ENCODE results near the gene GNAT1.
A peak's percentile ranks its signal among the peaks of the same experiment; 100 is the strongest.

GNAT1 gene

DNA sequence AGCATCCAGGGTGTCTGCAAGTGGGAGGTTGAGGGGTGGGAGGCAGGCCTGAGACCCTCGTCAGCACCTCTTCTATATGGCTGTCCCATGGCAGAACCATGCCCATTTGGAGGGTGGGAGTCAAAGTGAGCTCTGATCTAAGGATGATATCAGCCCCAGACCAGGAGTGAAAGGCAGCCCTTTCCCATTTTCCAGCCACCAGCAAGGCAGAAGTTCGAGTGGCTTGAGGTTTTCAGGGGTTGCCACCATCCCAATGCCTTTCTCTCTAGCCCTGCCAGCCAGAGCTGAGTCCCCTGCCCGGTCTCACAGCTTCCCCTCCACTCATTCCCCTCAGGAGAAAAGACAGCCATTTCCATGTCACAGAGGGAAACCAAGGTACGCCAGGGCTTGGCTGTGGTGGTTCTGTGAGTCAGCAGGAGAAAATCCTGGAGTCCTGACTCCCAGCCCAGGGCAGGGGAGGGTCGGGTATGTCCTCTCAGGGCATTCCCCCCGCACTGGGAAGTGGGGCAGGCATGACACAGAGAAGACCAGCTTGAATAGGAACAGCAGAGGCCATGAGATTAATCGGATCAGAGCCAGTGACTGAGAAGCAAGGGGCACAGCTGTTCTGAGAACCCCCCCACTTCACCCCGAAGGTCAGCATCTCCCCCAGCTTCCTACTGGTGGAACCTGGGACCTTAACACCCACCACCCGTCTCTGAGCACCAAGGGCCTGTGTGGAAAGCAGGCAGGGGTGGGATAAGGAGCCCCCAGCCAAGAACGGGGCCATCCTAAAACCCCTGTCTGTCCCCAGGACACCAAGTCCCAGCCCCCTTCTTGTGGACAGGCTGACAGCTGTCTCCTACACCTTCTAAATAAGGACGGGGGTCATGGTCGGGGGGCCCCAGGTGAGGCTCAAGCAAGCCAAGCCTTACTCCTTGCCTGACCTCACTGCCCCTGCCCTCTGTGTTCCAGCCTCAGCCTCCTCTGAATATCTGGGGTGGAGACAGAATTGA, 12.7 kb downstream of the GNAT1 start:
- TF ChIP-seq RARB (CRISPR knock-in tag; IDR thresholded peaks at IDR 0.05) (no peak), ZNF565 (CRISPR knock-in tag; conservative IDR thresholded peaks at IDR 0.05; ENCODE audit: low read depth) (no peak), ARNTL (CRISPR knock-in tag; IDR thresholded peaks at IDR 0.05; ENCODE audit: borderline replicate concordance, low read depth) (no peak), ZC3H10 (CRISPR knock-in tag; IDR thresholded peaks at IDR 0.05) (no peak), ZNF8 (CRISPR knock-in tag; IDR thresholded peaks at IDR 0.05) (no peak), TOX (CRISPR knock-in tag; IDR thresholded peaks at IDR 0.05; ENCODE audit: borderline replicate concordance) (no peak), BACH2 (CRISPR knock-in tag; IDR thresholded peaks at IDR 0.05; ENCODE audit: borderline replicate concordance) (no peak), ZFP3 (CRISPR knock-in tag; IDR thresholded peaks at IDR 0.05) (no peak), ZNF70 (CRISPR knock-in tag; IDR thresholded peaks at IDR 0.05) (no peak), ISL1 (CRISPR knock-in tag; IDR thresholded peaks at IDR 0.05) (no peak), CSDC2 (CRISPR knock-in tag; IDR thresholded peaks at IDR 0.05) (no peak), PPARA (CRISPR knock-in tag; IDR thresholded peaks at IDR 0.05; ENCODE audit: borderline replicate concordance) (no peak), ESRRG (CRISPR knock-in tag; IDR thresholded peaks at IDR 0.05) (no peak), GLIS3 (CRISPR knock-in tag; IDR thresholded peaks at IDR 0.05) (no peak)
- TF ChIP-seq, protein P1, sequence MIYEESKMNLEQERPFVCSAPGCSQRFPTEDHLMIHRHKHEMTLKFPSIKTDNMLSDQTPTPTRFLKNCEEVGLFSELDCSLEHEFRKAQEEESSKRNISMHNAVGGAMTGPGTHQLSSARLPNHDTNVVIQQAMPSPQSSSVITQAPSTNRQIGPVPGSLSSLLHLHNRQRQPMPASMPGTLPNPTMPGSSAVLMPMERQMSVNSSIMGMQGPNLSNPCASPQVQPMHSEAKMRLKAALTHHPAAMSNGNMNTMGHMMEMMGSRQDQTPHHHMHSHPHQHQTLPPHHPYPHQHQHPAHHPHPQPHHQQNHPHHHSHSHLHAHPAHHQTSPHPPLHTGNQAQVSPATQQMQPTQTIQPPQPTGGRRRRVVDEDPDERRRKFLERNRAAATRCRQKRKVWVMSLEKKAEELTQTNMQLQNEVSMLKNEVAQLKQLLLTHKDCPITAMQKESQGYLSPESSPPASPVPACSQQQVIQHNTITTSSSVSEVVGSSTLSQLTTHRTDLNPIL (CRISPR knock-in tag; IDR thresholded peaks at IDR 0.05; ENCODE audit: low read depth) = no peak
- TF ChIP-seq, protein P2, sequence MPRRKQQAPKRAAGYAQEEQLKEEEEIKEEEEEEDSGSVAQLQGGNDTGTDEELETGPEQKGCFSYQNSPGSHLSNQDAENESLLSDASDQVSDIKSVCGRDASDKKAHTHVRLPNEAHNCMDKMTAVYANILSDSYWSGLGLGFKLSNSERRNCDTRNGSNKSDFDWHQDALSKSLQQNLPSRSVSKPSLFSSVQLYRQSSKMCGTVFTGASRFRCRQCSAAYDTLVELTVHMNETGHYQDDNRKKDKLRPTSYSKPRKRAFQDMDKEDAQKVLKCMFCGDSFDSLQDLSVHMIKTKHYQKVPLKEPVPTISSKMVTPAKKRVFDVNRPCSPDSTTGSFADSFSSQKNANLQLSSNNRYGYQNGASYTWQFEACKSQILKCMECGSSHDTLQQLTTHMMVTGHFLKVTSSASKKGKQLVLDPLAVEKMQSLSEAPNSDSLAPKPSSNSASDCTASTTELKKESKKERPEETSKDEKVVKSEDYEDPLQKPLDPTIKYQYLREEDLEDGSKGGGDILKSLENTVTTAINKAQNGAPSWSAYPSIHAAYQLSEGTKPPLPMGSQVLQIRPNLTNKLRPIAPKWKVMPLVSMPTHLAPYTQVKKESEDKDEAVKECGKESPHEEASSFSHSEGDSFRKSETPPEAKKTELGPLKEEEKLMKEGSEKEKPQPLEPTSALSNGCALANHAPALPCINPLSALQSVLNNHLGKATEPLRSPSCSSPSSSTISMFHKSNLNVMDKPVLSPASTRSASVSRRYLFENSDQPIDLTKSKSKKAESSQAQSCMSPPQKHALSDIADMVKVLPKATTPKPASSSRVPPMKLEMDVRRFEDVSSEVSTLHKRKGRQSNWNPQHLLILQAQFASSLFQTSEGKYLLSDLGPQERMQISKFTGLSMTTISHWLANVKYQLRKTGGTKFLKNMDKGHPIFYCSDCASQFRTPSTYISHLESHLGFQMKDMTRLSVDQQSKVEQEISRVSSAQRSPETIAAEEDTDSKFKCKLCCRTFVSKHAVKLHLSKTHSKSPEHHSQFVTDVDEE (CRISPR knock-in tag; IDR thresholded peaks at IDR 0.05) = no peak
- ATAC-seq = no peak

DNA sequence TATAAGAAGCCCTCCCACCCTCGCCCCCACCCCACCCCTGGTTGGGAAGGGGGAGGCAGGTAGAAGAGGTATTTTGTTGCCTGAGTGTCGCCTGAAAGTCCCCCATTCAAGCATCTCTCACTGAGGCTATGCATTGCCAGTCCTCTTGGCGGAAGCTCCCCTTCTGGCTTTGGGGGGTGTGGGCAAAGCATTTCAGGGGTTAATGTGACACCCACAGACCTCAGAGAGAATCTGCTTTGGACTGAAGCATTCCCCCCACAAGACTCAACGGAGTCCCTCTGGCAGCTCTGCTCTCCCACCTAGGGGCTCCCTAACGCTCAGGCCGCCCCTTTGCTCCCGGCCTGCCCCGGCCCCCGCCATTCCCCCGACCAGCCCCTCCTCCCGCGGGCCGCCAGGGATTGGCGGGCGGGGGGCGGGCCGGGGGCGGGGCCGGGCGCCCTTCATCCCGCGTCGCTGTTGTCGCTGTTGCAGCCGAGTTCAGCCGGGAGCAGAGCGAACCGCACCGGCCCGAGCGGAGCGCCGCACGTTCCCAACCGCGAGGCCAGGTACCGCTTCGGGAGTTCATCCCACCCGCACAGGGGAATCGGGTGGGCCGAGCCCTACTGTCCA, 13.5 kb downstream of the GNAT1 start, which contains the start of gene SLC38A3:
TSS of gene SLC38A3 (plus strand) at position 468 of the 609 bp plus-strand sequence. CDS start 8,929 bp downstream, outside the sequence.
- ATAC-seq = peak; percentile 63
- TF ChIP-seq, protein P1 (CRISPR knock-in tag; IDR thresholded peaks at IDR 0.05; ENCODE audit: low read depth) = no peak
- TF ChIP-seq ZFP30 (CRISPR knock-in tag; IDR thresholded peaks at IDR 0.05) (no peak), ZC3H10 (CRISPR knock-in tag; IDR thresholded peaks at IDR 0.05) (no peak), ZNF70 (CRISPR knock-in tag; IDR thresholded peaks at IDR 0.05) (no peak), TCF4 (CRISPR knock-in tag; IDR thresholded peaks at IDR 0.05; ENCODE audit: borderline replicate concordance) (no peak), ISL1 (CRISPR knock-in tag; IDR thresholded peaks at IDR 0.05) (no peak), GLIS3 (CRISPR knock-in tag; IDR thresholded peaks at IDR 0.05) (no peak), ZNF565 (CRISPR knock-in tag; conservative IDR thresholded peaks at IDR 0.05; ENCODE audit: low read depth) (no peak), RARB (CRISPR knock-in tag; IDR thresholded peaks at IDR 0.05) (no peak)
- TF ChIP-seq, protein P3, sequence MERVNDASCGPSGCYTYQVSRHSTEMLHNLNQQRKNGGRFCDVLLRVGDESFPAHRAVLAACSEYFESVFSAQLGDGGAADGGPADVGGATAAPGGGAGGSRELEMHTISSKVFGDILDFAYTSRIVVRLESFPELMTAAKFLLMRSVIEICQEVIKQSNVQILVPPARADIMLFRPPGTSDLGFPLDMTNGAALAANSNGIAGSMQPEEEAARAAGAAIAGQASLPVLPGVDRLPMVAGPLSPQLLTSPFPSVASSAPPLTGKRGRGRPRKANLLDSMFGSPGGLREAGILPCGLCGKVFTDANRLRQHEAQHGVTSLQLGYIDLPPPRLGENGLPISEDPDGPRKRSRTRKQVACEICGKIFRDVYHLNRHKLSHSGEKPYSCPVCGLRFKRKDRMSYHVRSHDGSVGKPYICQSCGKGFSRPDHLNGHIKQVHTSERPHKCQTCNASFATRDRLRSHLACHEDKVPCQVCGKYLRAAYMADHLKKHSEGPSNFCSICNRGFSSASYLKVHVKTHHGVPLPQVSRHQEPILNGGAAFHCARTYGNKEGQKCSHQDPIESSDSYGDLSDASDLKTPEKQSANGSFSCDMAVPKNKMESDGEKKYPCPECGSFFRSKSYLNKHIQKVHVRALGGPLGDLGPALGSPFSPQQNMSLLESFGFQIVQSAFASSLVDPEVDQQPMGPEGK (CRISPR knock-in tag; IDR thresholded peaks at IDR 0.05; ENCODE audit: borderline replicate concordance) = no peak
- TF ChIP-seq, protein P4, sequence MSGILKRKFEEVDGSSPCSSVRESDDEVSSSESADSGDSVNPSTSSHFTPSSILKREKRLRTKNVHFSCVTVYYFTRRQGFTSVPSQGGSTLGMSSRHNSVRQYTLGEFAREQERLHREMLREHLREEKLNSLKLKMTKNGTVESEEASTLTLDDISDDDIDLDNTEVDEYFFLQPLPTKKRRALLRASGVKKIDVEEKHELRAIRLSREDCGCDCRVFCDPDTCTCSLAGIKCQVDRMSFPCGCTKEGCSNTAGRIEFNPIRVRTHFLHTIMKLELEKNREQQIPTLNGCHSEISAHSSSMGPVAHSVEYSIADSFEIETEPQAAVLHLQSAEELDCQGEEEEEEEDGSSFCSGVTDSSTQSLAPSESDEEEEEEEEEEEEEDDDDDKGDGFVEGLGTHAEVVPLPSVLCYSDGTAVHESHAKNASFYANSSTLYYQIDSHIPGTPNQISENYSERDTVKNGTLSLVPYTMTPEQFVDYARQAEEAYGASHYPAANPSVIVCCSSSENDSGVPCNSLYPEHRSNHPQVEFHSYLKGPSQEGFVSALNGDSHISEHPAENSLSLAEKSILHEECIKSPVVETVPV (CRISPR knock-in tag; IDR thresholded peaks at IDR 0.05) = no peak

Measured in SK-N-SH treated with all-trans-retinoic acid at 6 μM for 48 hours (cell line).